Activated CD8-positive, alpha-beta memory T cell treated with anti-CD3 and anti-CD28 coated beads for 36 hours (primary cell): ENCODE measurements around the gene GOSR2. TPM values are rescaled to one million over a fixed set of nuclear protein-coding genes. Genes with fewer than 3 reads are reported as not detected.
"Not testable (repeated sequence)": the region's sequence is repeated elsewhere in the genome, so short reads cannot be mapped to it uniquely, and the experiment has no call there.

Experiments
- CTCF ChIA-PET: fragments of 350-600 bp; sonication (Branson Sonifier 250); formaldehyde crosslinking; loops from one replicate; lab custom pipeline; 2021; ENCODE audit warnings: antibody characterized with exemption; lab: Charles Lee
- POLR2A ChIA-PET: fragments of 350-600 bp; sonication (Branson Sonifier 250); formaldehyde crosslinking; loops from one replicate; lab custom pipeline; 2021; ENCODE audit warnings: antibody characterized with exemption; lab: Charles Lee
- total RNA-seq, 2 experiments: library from RNA; stranded (reverse); gene quantifications; one replicate each; pipeline ENCODE4 v1.2.3, GENCODE V29; 2021

The GOSR2 gene
- total RNA-seq, 2 experiments from 2014 or later = 56.0 to 56.5 TPM

- POLR2A ChIA-PET, CTCF ChIA-PET: not testable (repeated sequence)
These were observed 998 bp upstream of the GOSR2 start for GRCh38 chr17:46921962-46922361.

DNA sequence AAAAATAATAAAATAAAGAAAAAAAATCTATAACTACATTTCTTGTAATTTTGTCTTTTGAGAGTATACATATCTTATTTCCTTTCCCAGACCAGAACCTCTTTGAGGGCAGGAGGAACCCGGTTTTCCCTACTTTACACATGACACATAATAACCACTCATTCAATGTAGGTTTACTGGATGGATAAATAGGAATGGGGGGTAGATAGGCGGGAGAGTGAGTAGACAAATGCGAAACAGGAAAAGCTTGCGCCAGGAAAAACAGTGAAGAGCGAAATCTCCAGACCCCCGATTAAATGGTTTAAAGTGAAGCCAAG lies 515 bp upstream of the GOSR2 start:
- CTCF ChIA-PET = no interaction called here
- POLR2A ChIA-PET = no interaction called here

GRCh38 chr17:46925185-46925868 lies 2.4 kb downstream of the GOSR2 start:
- POLR2A ChIA-PET = no interaction called here
- CTCF ChIA-PET = interaction anchor here (0.9 to 1.2 kb wide), 2 partner anchors 17 to 84 kb away, joined by 3 read pairs; no protein-coding TSS in a partner anchor

GRCh38 chr17:46928467-46929261 lies 5.7 kb downstream of the GOSR2 start:
- POLR2A ChIA-PET = no interaction called here

DNA sequence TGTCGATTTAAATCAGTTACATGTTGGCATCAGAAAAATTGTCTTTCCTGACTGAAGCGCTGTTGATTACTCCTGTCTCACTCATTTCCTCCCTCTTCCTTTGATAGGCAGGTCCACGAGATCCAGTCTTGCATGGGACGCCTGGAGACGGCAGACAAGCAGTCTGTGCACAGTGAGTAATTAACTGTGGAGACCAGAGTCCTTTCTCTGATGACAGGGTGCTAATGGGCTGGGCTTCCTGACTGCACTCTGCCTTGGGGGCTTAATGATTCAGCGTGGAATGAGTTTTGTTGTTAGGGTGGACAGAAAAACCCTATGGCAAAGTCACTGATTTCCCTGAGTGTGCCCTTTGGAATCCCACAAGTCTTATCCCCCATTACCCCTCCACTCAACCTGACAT lies 6.5 kb downstream of the GOSR2 start:
- CTCF ChIA-PET = no interaction called here
- POLR2A ChIA-PET = no interaction called here

More at GRCh38 chr17:46928467-46929261, 5.7 kb downstream of the GOSR2 start:
- CTCF ChIA-PET = no interaction called here

DNA sequence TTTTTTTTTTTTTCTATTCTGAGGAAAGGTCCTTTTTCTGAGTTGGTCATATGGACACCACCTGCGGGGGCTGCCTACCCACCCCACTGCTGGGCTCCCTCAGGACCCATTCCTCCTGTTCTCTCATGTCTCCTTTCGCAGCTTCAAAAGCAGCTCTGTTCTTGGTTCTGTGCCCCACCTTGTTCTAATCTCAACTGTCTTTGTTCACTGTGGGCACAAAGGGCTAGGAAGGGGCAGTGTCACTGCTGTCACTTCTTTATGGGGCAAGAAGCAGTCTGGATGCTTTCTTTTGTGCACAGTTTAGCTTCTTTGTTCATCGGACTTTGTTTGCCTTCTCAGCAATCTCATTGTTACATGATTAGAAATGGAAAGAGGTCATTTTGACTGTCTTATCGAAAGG lies 7.1 kb downstream of the GOSR2 start:
- ChIA-PET CTCF (no interaction called here), POLR2A (no interaction called here)

DNA sequence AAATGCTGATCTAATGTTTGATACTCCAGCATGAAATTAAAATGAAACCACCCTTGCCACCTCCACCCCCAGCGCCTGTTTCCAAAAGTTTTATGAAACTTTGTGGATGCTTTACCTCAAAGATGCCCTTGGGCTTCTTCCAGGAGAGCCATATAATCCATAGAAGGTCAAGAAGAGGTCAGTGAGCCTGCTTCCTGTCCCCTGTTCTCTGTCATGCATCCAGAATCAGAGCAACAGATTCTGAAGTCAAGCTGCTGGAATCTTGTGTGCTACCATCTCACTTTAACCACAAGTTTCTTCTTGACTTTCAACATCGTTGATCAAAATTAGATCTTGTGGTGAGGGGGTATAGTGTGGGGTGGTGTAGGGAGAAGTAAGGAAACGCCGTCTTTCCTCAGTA lies 8.6 kb downstream of the GOSR2 start:
- ChIA-PET POLR2A (no interaction called here), CTCF (no interaction called here)

DNA sequence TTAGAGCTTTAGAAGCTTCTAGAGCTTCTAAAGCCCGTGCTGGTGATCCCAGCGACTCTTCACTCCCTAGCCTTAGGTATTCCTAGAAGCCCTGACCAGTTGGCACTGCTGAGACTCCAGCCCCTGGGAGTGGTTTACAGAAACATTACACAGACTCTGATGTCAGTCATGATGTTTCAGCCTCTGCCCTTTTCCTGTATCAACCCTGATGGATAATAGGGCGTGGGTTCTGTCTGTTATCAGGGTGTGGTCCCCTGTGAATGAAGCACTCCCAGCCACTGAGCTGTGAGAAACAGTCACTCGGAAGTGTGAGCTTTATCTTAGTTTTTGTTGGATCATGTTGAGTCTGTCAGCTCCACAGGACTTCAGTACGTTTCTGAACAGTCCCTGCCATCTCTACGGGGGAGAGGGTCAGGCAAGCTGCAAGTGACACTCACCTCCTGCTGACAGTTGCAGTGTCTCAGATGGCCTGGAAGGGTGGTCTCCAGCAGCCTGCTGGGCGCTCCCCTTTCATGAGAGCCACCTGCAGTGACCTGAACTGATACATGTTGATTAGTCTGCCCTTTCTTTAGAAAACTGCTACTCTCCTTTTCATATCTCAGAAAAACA lies 12.8 kb downstream of the GOSR2 start:
- POLR2A ChIA-PET = no interaction called here
- CTCF ChIA-PET = no interaction called here

DNA sequence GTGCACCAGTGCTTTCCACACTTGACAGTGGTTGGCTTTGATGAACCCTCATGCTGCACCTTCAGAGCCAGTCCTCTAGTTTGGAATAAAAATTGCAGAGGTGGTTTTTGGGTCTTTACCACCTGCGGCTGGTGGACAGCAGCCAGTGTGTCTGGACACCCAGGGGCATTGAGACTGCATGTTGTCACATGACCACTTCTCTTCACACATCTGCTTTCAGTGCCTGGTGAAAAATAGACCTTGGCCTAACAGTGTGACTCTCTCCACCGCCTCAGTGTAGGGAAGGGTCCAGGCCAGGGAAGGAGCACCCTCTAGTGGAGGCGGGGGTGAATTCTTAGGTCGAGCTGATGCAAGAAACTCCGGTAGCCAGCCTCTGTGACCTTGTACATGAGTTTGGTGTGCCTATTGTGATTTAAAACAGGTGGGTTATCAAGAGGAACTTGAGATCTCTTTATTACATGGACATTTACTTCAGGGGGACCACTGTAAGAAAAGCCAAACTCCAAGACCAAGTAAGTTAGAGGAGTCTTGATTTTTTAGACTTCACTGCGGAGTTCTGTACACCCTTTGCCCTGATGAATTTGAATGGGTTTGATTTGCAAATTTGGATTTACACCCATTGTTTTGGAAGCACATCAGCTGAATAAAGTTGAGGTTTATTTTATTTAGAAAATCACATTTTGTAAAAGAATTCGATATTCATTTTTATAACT lies 17.9 kb downstream of the GOSR2 start:
- POLR2A ChIA-PET = no interaction called here
- CTCF ChIA-PET = interaction anchor here (0.5 to 1.4 kb wide), 6 partner anchors 60 to 209 kb away, joined by 3 to 4 read pairs (median 3); no protein-coding TSS in a partner anchor

- POLR2A ChIA-PET = no interaction called here
These were observed 19.7 kb downstream of the GOSR2 start for GRCh38 chr17:46942441-46943217.

DNA sequence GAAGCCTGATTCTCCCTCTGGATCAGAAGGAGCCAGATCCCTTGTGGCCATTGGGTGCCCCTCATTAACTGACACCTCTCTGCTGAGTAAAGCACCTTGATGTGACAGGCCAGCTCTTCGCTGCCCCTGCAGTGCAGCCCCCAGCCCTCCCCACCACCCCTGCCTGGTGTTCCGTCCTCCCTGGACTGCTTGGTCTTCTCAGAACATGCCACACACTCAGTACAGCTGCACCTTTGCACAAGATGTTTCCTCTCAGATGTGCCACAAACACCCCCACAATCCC lies 20.2 kb downstream of the GOSR2 start:
- CTCF ChIA-PET = interaction anchor here (0.6 to 1.5 kb wide), 10 partner anchors 9 to 372 kb away, joined by 3 to 9 read pairs (median 4); no protein-coding TSS in a partner anchor
- POLR2A ChIA-PET = no interaction called here

More at GRCh38 chr17:46942441-46943217, 19.7 kb downstream of the GOSR2 start:
- CTCF ChIA-PET = interaction anchor here (0.6 to 1.5 kb wide), 13 partner anchors 9 to 373 kb away, joined by 3 to 9 read pairs (median 3); no protein-coding TSS in a partner anchor

GRCh38 chr17:46943501-46944393 lies 20.8 kb downstream of the GOSR2 start:
- POLR2A ChIA-PET = no interaction called here
- CTCF ChIA-PET = interaction anchor here (0.6 to 1.2 kb wide), 3 partner anchors 13 to 914 kb away, joined by 3 to 4 read pairs (median 4); no protein-coding TSS in a partner anchor

GRCh38 chr17:46944931-46945330 lies 22.0 kb downstream of the GOSR2 start:
- POLR2A ChIA-PET = interaction anchor here (0.5 kb wide), 1 partner anchor 769 kb away, joined by 3 read pairs; no protein-coding TSS in a partner anchor
- CTCF ChIA-PET = interaction anchor here (1.9 kb wide), 1 partner anchor 103 kb away, joined by 4 read pairs; no protein-coding TSS in a partner anchor

DNA sequence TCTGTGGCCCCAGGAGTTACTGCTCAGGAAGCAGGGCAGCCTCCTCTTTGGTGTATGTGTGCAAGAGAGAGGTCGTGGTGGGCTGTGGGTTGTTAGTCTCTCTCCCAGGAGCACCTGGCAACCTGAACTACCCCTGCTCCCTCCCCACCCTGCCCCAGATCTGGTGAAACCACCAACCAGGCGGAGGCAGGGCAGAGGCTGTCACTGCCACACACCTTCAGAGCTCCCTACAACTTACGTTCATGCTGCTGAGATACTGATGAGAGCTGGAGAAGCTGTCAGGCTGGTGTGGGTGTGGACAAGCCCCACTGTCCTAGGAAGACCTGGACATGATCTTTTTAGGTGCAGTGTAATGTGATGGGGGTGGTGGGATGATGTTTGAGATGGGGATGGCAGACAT lies 24.3 kb downstream of the GOSR2 start:
- ChIA-PET CTCF (interaction anchor here (1.1 kb wide), 1 partner anchor 62 kb away, joined by 3 read pairs; no protein-coding TSS in a partner anchor), POLR2A (no interaction called here)

DNA sequence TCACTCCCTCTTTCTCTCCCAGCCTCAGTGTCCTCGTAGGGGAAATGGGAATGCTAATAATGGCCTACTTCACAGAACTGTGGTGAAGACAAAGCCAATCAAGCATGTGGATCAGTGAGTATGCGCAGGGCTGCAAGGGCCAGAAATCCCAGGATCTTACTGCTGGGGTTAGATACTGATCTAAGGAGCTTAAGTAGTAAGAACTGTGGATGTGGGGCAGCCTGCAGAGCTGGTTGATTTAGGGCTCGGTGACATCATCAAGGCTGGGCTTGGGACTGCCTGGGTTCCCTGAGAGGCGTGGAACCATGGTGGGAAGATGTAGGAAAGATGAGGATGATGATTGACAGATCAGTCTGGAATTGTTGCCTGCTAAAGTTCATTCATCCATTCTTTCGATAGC lies 25.6 kb downstream of the GOSR2 start:
- POLR2A ChIA-PET = no interaction called here
- CTCF ChIA-PET = no interaction called here

- CTCF ChIA-PET = no interaction called here
- POLR2A ChIA-PET = no interaction called here
These were observed 26.6 kb downstream of the GOSR2 start for GRCh38 chr17:46949291-46950174.
